Aorta (tissue), 5 donors: ENCODE measurements around the gene CASTOR1. TPM values are rescaled to one million over a fixed set of nuclear protein-coding genes. Genes with fewer than 3 reads are reported as not detected.

ENCODE experiments used
- ATAC-seq: fragments of 200-7000 bp; cut with Tn5 transposase; one replicate; pipeline ENCODE4 v1.9.1; 2022; ENCODE audit warnings: moderate library complexity; ENCODE audit not compliant: low FRiP score
- DNase-seq, 2 donors: peaks; one replicate each; pipeline ENCODE4 v3.0.0-alpha.2; 2020
- H3K27ac ChIP-seq, 2 donors: one replicate each; pipeline ENCODE4 v1.5.1; 2013; ENCODE audit warnings: low read length in 2 of 2, mild to moderate bottlenecking in 2 of 2, moderate library complexity in 2 of 2, control low read depth in 1 of 2, inconsistent platforms in 1 of 2, low read depth in 1 of 2
- H3K27me3 ChIP-seq, 2 donors: one replicate each; pipeline ENCODE4 v1.6.1; 2013; ENCODE audit warnings: control low read depth in 1 of 2, low read length in 1 of 2, mild to moderate bottlenecking in 1 of 2, moderate library complexity in 1 of 2; ENCODE audit not compliant: insufficient read depth in 2 of 2, control insufficient read depth in 1 of 2
- H3K36me3 ChIP-seq, 2 donors: one replicate each; pipeline ENCODE4 v1.6.1; 2013; ENCODE audit warnings: control low read depth in 1 of 2, low read length in 1 of 2, mild to moderate bottlenecking in 1 of 2; ENCODE audit not compliant: insufficient read depth in 2 of 2, control insufficient read depth in 1 of 2
- H3K4me1 ChIP-seq, 2 donors: one replicate each; pipeline ENCODE4 v1.6.1; 2013; ENCODE audit warnings: low read length in 2 of 2, control low read depth in 1 of 2, mild to moderate bottlenecking in 1 of 2, moderate library complexity in 1 of 2; ENCODE audit not compliant: insufficient read depth in 2 of 2, control insufficient read depth in 1 of 2
- H3K4me3 ChIP-seq, 2 donors: one replicate each; pipeline ENCODE4 v1.5.1; 2013; ENCODE audit warnings: low read length in 2 of 2, control low read depth in 1 of 2, mild to moderate bottlenecking in 1 of 2
- H3K9me3 ChIP-seq: one replicate; pipeline ENCODE4 v1.6.1; 2013; ENCODE audit warnings: mild to moderate bottlenecking, low read length; ENCODE audit not compliant: control insufficient read depth
- WGBS, 2 donors: extraction: QIAGEN DNeasy Blood & Tissue Kit; methylation state at CpG; one replicate each; pipeline ENCODE4 v1.1.7; 2013; 5-methylcytosine and 5-hydroxymethylcytosine counted together
- intact Hi-C, 2 donors: fragments of 100-400 bp; cut with DNase I; formaldehyde crosslinking; loops; one replicate each; pipeline versions ENCODE4 v1.14.2 to v1.15.0; 2022
- polyA plus RNA-seq, 2 donors: library from polyadenylated mRNA; stranded (reverse); fragments of 200-250 nt; gene quantifications; one replicate each; pipeline ENCODE4 v1.2.3, GENCODE V29; 2013
- total RNA-seq, 2 donors: library from RNA; stranded (reverse); fragmentation: NEBNext Ultra II Directional; extraction: Animal tissue kit (Norgen Biotek cat#: 25700); gene quantifications; one replicate each; pipeline ENCODE4 v1.2.1, GENCODE V29; 2021
- donor health status: healthy with polysubstance abuse.
- donor health status: Bipolar disorder and iron deficiency.
- donor health status: DM: no; HTN: no; CAD: no.
- donor health status: DM: no; HTN: no; CAD: no.
- donor health status: DM: yes; HTN: yes; CAD: no.

The CASTOR1 gene
- total and polyA plus RNA-seq, 4 donors, result 4.0 to 14.0 (median 13.5) TPM

GRCh38 chr22:30325065-30325720, 35.9 kb upstream of the CASTOR1 start:
- no peaks in the 10 kb centered on the region for H3K9me3 ChIP-seq
- H3K4me1 ChIP-seq, result peaks cover 0 to 2% of the 10 kb centered on the region in 2 donors
- H3K27me3 ChIP-seq, result no peaks in the 10 kb centered on the region
- intact Hi-C loops, result loop anchor here (2.0 to 5.0 kb wide), 2 partner anchors 20 to 38 kb away; partner anchors contain the start of gene CASTOR1 (in 1 of the 2)
- peak overlapping the region in 1 of 2 donors; percentile 46 for H3K27ac ChIP-seq
- ATAC-seq (peak; percentile 60), DNase-seq (peak; percentile 61 to 65)
- 14 to 22% methylated on average over 5 of the region's 5 CpGs for WGBS, 2 donors
- peak overlapping the region; percentile 69 to 96 for H3K4me3 ChIP-seq
- H3K36me3 ChIP-seq, result no peaks in the 10 kb centered on the region

DNA sequence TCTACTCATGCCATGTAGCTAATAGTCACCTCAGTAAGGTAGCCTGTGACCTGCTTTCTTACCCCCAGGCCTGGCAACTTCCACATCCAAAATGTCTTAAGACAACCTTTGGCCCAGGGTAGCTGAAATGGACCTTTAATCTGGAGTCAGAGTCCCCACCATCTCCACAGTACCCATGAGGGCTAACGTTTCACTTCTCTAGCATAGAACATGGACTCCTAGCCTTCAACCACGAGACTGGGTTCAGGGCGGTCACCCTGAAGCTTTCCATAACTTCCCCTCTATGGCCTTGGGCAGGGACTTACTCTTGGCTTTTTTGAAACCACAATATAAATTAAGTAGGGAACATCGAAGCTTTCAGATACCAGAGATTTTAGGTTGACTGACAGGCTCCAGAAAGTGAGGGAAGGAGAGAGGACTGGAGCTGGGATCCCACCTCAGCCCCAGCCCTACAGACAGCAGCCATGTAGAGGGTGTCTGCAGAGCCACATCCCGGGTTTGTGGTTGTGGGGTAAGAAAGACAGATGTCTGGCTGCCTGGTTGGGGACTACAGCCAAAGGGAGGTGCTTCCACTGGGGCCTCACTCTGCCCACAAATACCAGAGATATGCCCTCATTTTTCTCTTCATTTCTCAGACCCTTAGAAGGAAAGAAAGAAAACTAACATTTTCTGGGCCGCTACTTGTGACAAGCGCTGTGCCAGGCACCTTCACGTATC, 34.9 kb upstream of the CASTOR1 start:
- H3K9me3 ChIP-seq, result no peaks in the 10 kb centered on the region
- intact Hi-C loops, result loop anchor here in 1 of 2 donors (2.0 kb wide), 1 partner anchor 19 kb away; no protein-coding TSS in a partner anchor
- DNase-seq (peak in 1 of 2 donors; percentile 68), ATAC-seq (peak; percentile 27)
- H3K27ac ChIP-seq, result peak overlapping the region in 1 of 2 donors; percentile 53
- H3K4me3 ChIP-seq, result no peak overlapping the region
- peaks cover 0 to 2% of the 10 kb centered on the region in 2 donors for H3K4me1 ChIP-seq
- H3K36me3 ChIP-seq, result no peaks in the 10 kb centered on the region
- 3 to 7% methylated on average over 8 of the region's 8 CpGs for WGBS, 2 donors
- no peaks in the 10 kb centered on the region for H3K27me3 ChIP-seq

DNA sequence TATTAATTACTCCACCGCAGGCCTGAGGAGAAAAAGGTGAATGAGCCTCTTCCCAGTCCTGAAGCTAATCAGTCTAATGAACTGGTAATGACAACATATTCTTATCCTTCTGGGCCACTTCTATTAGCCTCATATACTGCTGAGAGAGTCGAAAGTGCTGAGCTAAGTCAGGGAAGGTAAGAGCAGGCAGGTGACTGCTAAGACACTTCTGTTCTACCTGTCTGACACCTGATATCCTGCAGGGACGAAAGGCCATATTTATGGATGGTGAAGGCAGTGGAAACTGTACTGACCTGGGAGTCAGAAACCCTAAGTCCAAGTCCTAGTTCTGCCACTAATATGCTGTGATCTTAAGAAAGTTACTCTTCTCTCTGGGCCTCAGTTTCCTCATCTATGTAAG, 33.9 kb upstream of the CASTOR1 start:
- 92 to 94% methylated on average over 3 of the region's 3 CpGs for WGBS, 2 donors
- Histone ChIP-seq H3K27me3 (no peaks in the 10 kb centered on the region), H3K4me3 (no peak overlapping the region), H3K9me3 (no peaks in the 10 kb centered on the region), H3K36me3 (no peaks in the 10 kb centered on the region), H3K4me1 (peaks cover 0 to 4% of the 10 kb centered on the region in 2 donors), H3K27ac (peak overlapping the region in 1 of 2 donors; percentile 29)
- ATAC-seq, result no peak
- DNase-seq, result no peak
- intact Hi-C loops, result no loop called here

DNA sequence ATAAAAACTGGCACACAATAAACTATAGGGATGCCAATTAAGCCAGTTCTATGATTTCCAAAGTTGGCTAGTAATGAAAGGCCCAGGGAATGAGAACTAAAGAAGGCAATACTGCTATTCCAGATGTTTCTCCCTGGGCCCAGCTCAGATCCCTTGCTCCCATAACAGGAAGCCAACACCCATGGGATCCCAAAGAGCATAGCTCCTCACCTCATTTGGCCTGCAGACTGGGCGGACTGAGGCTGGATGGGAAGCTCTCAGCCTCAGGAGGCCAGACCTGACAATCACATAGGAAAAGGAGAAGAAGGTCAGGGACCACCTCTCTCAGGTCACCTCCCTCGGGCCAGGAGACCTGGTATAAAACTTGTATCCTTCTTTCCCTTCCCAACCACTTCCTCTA, 32.2 kb upstream of the CASTOR1 start:
- ATAC-seq, result no peak
- WGBS, 2 donors, result 9 to 37% methylated on average over 2 of the region's 2 CpGs
- no peak for DNase-seq
- no peaks in the 10 kb centered on the region for H3K36me3 ChIP-seq
- H3K27ac ChIP-seq, result peak overlapping the region; percentile 31 to 62
- H3K4me3 ChIP-seq, result no peak overlapping the region
- peaks cover 0 to 5% of the 10 kb centered on the region in 2 donors for H3K4me1 ChIP-seq
- intact Hi-C loops, result no loop called here
- H3K9me3 ChIP-seq, result no peaks in the 10 kb centered on the region
- H3K27me3 ChIP-seq, result no peaks in the 10 kb centered on the region

DNA sequence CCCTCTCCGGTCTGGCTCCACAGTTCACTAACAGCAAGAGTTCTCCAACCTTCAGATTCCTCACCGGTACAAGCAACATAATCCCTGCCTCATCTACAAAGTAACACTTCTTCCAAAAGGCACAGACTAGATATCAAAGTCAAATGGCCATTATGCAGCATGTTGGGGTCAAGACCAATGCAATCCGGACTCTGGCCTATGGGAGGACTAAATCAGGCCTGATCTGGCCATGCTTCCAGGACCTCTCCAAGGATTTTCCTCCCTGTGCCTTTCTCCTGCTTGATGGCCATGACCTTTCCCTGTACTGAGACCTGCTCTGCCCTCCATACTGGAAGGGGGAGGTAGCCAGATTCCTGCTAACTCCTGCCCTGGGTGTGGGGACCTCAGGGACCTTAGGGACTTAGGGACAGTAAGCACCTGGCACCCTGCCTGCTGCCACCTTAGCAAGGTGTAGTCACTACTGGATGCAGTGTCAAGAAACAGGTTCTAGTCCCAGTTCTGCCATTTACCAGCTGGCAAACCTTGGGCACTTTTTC, 30.8 kb upstream of the CASTOR1 start:
- H3K36me3 ChIP-seq, result no peaks in the 10 kb centered on the region
- DNase-seq (no peak), ATAC-seq (no peak)
- 87 to 88% methylated on average over 3 of the region's 3 CpGs for WGBS, 2 donors
- no peak overlapping the region for H3K4me3 ChIP-seq
- H3K4me1 ChIP-seq, result peaks cover 0 to 6% of the 10 kb centered on the region in 2 donors
- no peaks in the 10 kb centered on the region for H3K27me3 ChIP-seq
- H3K27ac ChIP-seq, result no peak overlapping the region
- no peaks in the 10 kb centered on the region for H3K9me3 ChIP-seq
- intact Hi-C loops, result no loop called here

DNA sequence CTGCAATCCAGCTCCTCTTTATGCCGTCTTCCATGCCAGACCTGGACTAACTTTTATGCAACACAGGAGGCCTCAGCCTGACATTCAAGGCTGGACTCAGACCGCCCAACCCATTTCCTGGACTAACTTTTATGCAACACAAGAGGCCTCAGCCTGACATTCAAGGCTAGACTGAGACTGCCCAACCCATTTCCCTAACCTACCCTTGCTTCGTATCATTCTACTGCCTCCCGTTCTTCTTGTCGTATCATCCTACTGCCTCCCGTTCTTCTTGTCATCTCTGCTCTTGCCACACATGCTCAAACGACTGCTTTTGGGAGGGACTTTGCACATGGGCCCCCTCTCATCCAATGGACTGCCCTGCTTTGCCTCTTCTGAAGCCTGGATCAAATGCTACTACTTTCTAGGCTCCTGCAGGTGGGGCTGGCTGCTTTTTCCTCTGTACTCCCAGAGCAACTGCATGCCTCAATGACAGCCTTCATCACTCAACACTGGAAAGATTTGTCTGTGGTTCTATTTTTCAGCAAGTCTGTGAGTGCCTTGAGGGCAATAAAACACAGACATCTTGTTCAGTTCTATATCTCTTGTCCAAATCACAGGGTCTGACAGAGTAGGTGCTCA, 29.6 kb upstream of the CASTOR1 start:
- intact Hi-C loops, result no loop called here
- DNase-seq (no peak), ATAC-seq (no peak)
- H3K27me3 ChIP-seq, result no peaks in the 10 kb centered on the region
- no peaks in the 10 kb centered on the region for H3K36me3 ChIP-seq
- H3K9me3 ChIP-seq, result no peaks in the 10 kb centered on the region
- H3K4me3 ChIP-seq, result no peak overlapping the region
- peak overlapping the region in 1 of 2 donors; percentile 6 for H3K27ac ChIP-seq
- peaks cover 0 to 6% of the 10 kb centered on the region in 2 donors for H3K4me1 ChIP-seq
- WGBS, 2 donors, result 77 to 83% methylated on average over 7 of the region's 7 CpGs

GRCh38 chr22:30317778-30318177, 28.5 kb upstream of the CASTOR1 start:
- no peaks in the 10 kb centered on the region for H3K36me3 ChIP-seq
- WGBS, 2 donors, result 89 to 98% methylated on average over 1 of the region's 1 CpG
- no peaks in the 10 kb centered on the region for H3K9me3 ChIP-seq
- DNase-seq, result no peak
- intact Hi-C loops, result no loop called here
- ATAC-seq, result no peak
- no peak overlapping the region for H3K4me3 ChIP-seq
- H3K27ac ChIP-seq, result no peak overlapping the region
- H3K27me3 ChIP-seq, result no peaks in the 10 kb centered on the region
- peaks cover 0 to 6% of the 10 kb centered on the region in 2 donors for H3K4me1 ChIP-seq

DNA sequence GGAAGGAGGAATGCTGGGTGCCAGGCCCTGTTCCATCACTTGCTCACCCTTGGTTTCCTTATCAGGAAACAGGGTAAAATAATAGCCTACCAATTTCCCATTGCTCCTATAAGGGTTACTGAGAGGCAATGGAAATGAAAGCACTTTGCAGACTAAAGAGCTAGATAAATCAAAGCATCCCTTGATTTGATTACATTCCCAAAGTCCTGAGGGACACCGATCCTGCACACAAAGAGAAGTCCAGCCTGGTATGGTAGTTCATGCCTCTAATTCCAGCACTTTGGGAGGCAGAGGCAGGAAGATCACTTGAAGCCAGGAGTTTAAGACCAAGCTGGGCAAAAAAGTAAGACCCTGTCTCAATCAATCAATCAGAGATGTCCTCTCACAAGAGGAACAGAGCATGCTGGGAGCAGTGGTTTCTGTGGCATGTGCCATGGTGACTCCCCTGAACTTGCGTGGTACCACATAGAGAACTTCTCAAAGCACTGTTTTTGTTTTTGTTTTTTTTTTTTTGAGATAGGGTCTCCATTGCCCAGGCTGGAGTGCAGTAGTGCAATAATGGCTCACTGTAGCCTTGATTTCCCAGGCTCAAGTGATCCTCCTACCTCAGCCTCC, 26.8 kb upstream of the CASTOR1 start:
- WGBS, 2 donors, result 88 to 93% methylated on average over 2 of the region's 2 CpGs
- H3K27me3 ChIP-seq, result no peaks in the 10 kb centered on the region
- intact Hi-C loops, result no loop called here
- ATAC-seq, result no peak
- no peaks in the 10 kb centered on the region for H3K36me3 ChIP-seq
- no peak overlapping the region for H3K4me3 ChIP-seq
- no peak overlapping the region for H3K27ac ChIP-seq
- H3K9me3 ChIP-seq, result no peaks in the 10 kb centered on the region
- peaks cover 5 to 7% of the 10 kb centered on the region in 2 donors for H3K4me1 ChIP-seq
- peak in 1 of 2 donors; percentile 12 for DNase-seq
